Neural progenitor cell (in vitro differentiated cells): Measurements from ENCODE around the gene ANK3.

Experiments used
- CTCF ChIP-seq: fragments of 200-600 bp; sonication (generic); IDR thresholded peaks from 2 replicates; pipeline ENCODE4 v1.5.1; 2017; ENCODE audit warnings: antibody characterized with exemption, mild to moderate bottlenecking
- EZH2phosphoT487 ChIP-seq: fragments of 200-600 bp; sonication (generic); IDR thresholded peaks from 2 replicates; pipeline ENCODE4 v1.6.1; 2017; ENCODE audit warnings: antibody characterized with exemption

GRCh38 chr10:60280475-60280874, 109.2 kb downstream of the ANK3 start:
- no peak for TF ChIP-seq CTCF
- no peak for TF ChIP-seq EZH2phosphoT487
